H1 (cell line): ENCODE results near the gene GLTP. TPM values are rescaled to one million over a fixed set of nuclear protein-coding genes. Genes with fewer than 3 reads are reported as not detected.

Experiments
- CTCF ChIA-PET: fragments of 300-600 bp; sonication (Branson Sonifier 250); formaldehyde crosslinking; loops from one replicate; lab custom pipeline; 2021; ENCODE audit not compliant: partially characterized antibody; lab: Charles Lee
- POLR2A ChIA-PET: fragments of 300-600 bp; sonication (Branson Sonifier 250); formaldehyde crosslinking; loops from one replicate; lab custom pipeline; 2021; ENCODE audit warnings: inconsistent platforms; ENCODE audit not compliant: partially characterized antibody; lab: Charles Lee
- DNase-seq, 2 experiments: peaks; one replicate each; pipeline versions ENCODE4 v3.0.0 to v3.0.0-alpha.2; 2010 to 2022; ENCODE audit warnings: low spot score in 2 of 2, low read depth in 1 of 2, mixed read lengths in 1 of 2
- FAIRE-seq: peaks from 2 replicates; lab custom pipeline; 2011; peaks lifted over from hg19 to GRCh38; lab: Jason Lieb, UNC
- H2AFZ ChIP-seq: 2 replicates; pipeline ENCODE4 v1.8.1; 2012; ENCODE audit warnings: low read length, inconsistent platforms
- H2AK5ac ChIP-seq: 2 replicates; pipeline ENCODE4 v1.6.1; 2013; ENCODE audit warnings: low read depth, low read length
- H2BK120ac ChIP-seq: replicated peaks from 2 replicates; pipeline ENCODE3; 2013; ENCODE audit warnings: low read depth, low read length, inconsistent platforms
- H2BK12ac ChIP-seq: 2 replicates; pipeline ENCODE4 v1.6.1; 2013; ENCODE audit warnings: low read depth, low read length
- H2BK15ac ChIP-seq: 2 replicates; pipeline ENCODE4 v1.6.1; 2013; ENCODE audit warnings: low read length
- H2BK20ac ChIP-seq: 2 replicates; pipeline ENCODE4 v1.6.1; 2013; ENCODE audit warnings: low read length
- H2BK5ac ChIP-seq: 2 replicates; pipeline ENCODE4 v1.6.1; 2013; ENCODE audit warnings: low read depth, low read length
- H3K14ac ChIP-seq: 2 replicates; pipeline ENCODE4 v1.6.1; 2013; ENCODE audit warnings: inconsistent platforms; ENCODE audit not compliant: insufficient read length
- H3K18ac ChIP-seq: 2 replicates; pipeline ENCODE4 v1.6.1; 2013; ENCODE audit warnings: low read length; ENCODE audit errors: extremely low read depth
- H3K23ac ChIP-seq: 2 replicates; pipeline ENCODE4 v1.6.1; 2013; ENCODE audit warnings: inconsistent platforms; ENCODE audit not compliant: insufficient read length
- H3K23me2 ChIP-seq: 2 replicates; pipeline ENCODE4 v1.6.1; 2013; ENCODE audit warnings: low read depth, low read length
- H3K27ac ChIP-seq: 2 replicates; pipeline ENCODE4 v1.6.1; 2011; ENCODE audit warnings: low read depth, low read length, inconsistent platforms
- H3K27me3 ChIP-seq, 4 experiments: replicated peaks in 1 of 4; 1 replicate in 1 of 4; 2 replicates in 3 of 4; pipeline versions ENCODE4 v1.6.1 to v1.8.1; 2011 to 2013; ENCODE audit warnings: low read length in 3 of 4, mild to moderate bottlenecking in 3 of 4, inconsistent platforms in 2 of 4, mixed read lengths in 2 of 4, moderate library complexity in 1 of 4; ENCODE audit not compliant: control insufficient read depth in 3 of 4, insufficient read depth in 3 of 4; ENCODE audit errors: extremely low read depth in 1 of 4
- H3K36me3 ChIP-seq, 4 experiments: 2 replicates each; pipeline versions ENCODE4 v1.6.1 to v1.8.1; 2011 to 2013; ENCODE audit warnings: mild to moderate bottlenecking in 4 of 4, low read length in 3 of 4, moderate library complexity in 2 of 4, control low read depth in 1 of 4, inconsistent platforms in 1 of 4; ENCODE audit not compliant: insufficient read depth in 4 of 4, control insufficient read depth in 2 of 4
- H3K4ac ChIP-seq: replicated peaks from 2 replicates; pipeline ENCODE3; 2013; ENCODE audit warnings: low read length, low read depth, mixed read lengths, inconsistent platforms; ENCODE audit not compliant: insufficient read length
- H3K4me1 ChIP-seq, 4 experiments: replicated peaks in 1 of 4; 1 replicate in 1 of 4; 2 replicates in 3 of 4; pipeline versions ENCODE4 v1.6.1 to v1.8.1; 2011 to 2013; ENCODE audit warnings: low read length in 3 of 4, inconsistent platforms in 2 of 4, mixed read lengths in 1 of 4; ENCODE audit not compliant: insufficient read depth in 4 of 4, control insufficient read depth in 3 of 4
- H3K4me2 ChIP-seq, 2 experiments: 2 replicates each; pipeline versions ENCODE4 v1.6.1 to v1.8.1; 2011 to 2013; ENCODE audit warnings: low read depth in 2 of 2, low read length in 2 of 2, control low read depth in 1 of 2, inconsistent platforms in 1 of 2, mild to moderate bottlenecking in 1 of 2; ENCODE audit not compliant: insufficient read depth in 1 of 2
- H3K4me3 ChIP-seq, 4 experiments: fragments of 200-600, 300-600 bp in 1 of 4; sonication (generic), shearing (Covaris generic), sonication (Bioruptor Twin) in 1 of 4; 2 replicates each; pipeline versions ENCODE4 v1.5.1 to v1.8.1; 2011 to 2016; ENCODE audit warnings: low read length in 4 of 4, low read depth in 3 of 4, control low read depth in 2 of 4, inconsistent platforms in 2 of 4, mild to moderate bottlenecking in 2 of 4, mixed read lengths in 1 of 4, moderate library complexity in 1 of 4; ENCODE audit not compliant: insufficient read depth in 2 of 4; ENCODE audit errors: extremely low read depth in 1 of 4
- H3K56ac ChIP-seq: replicated peaks from 2 replicates; pipeline ENCODE3; 2013; ENCODE audit warnings: low read depth, mild to moderate bottlenecking, mixed read lengths, low read length, inconsistent platforms; ENCODE audit not compliant: insufficient read length
- H3K79me1 ChIP-seq: 2 replicates; pipeline ENCODE4 v1.6.1; 2013; ENCODE audit warnings: low read depth, low read length, control low read depth
- H3K79me2 ChIP-seq, 2 experiments: 2 replicates each; pipeline versions ENCODE4 v1.6.1 to v1.8.1; 2012 to 2013; ENCODE audit warnings: low read length in 2 of 2, mild to moderate bottlenecking in 2 of 2, inconsistent platforms in 1 of 2; ENCODE audit not compliant: insufficient read depth in 2 of 2, control insufficient read depth in 1 of 2
- H3K9ac ChIP-seq, 4 experiments: replicated peaks in 1 of 4; 1 replicate in 1 of 4; 2 replicates in 3 of 4; pipeline versions ENCODE4 v1.6.1 to v1.8.1; 2011 to 2013; ENCODE audit warnings: low read depth in 3 of 4, low read length in 3 of 4, control low read depth in 2 of 4, mild to moderate bottlenecking in 2 of 4, moderate library complexity in 2 of 4, inconsistent platforms in 1 of 4; ENCODE audit errors: extremely low read depth in 1 of 4
- H3K9me3 ChIP-seq, 2 experiments: 2 replicates each; pipeline versions ENCODE4 v1.6.1 to v1.8.1; 2012 to 2013; ENCODE audit warnings: mild to moderate bottlenecking in 2 of 2, moderate library complexity in 2 of 2, control low read depth in 1 of 2, inconsistent platforms in 1 of 2, low read depth in 1 of 2, low read length in 1 of 2, mixed read lengths in 1 of 2; ENCODE audit not compliant: insufficient read depth in 2 of 2
- H4K20me1 ChIP-seq, 2 experiments: replicated peaks in 1 of 2; 2 replicates each; pipeline versions ENCODE3 to v1.8.1; 2011 to 2013; ENCODE audit warnings: inconsistent platforms in 2 of 2, low read length in 2 of 2, mild to moderate bottlenecking in 1 of 2; ENCODE audit not compliant: insufficient read depth in 2 of 2, control insufficient read depth in 1 of 2
- H4K5ac ChIP-seq: 2 replicates; pipeline ENCODE4 v1.6.1; 2013; ENCODE audit warnings: low read length, low read depth, mixed read lengths, inconsistent platforms; ENCODE audit not compliant: insufficient read length
- H4K8ac ChIP-seq: 2 replicates; pipeline ENCODE4 v1.8.0; 2013; ENCODE audit warnings: mild to moderate bottlenecking, moderate library complexity, low read length, inconsistent platforms; ENCODE audit not compliant: insufficient read depth; ENCODE audit errors: extremely low read depth
- H4K91ac ChIP-seq: replicated peaks from 2 replicates; pipeline ENCODE3; 2013; ENCODE audit warnings: low read length, mixed read lengths, inconsistent platforms; ENCODE audit not compliant: insufficient read length
- BRCA1 ChIP-seq: IDR thresholded peaks from 2 replicates; pipeline ENCODE4 v1.6.1; 2012; ENCODE audit warnings: low read depth, low read length, improper control_type of control experiment
- EP300 ChIP-seq, 2 experiments: IDR thresholded peaks; 1 replicate in 1 of 2; 2 replicates in 1 of 2; pipeline ENCODE4 v1.6.1; 2011 to 2012; ENCODE audit warnings: low read depth in 2 of 2, low read length in 2 of 2, mild to moderate bottlenecking in 2 of 2, borderline replicate concordance in 1 of 2, inconsistent platforms in 1 of 2, moderate library complexity in 1 of 2
- FOSL1 ChIP-seq: IDR thresholded peaks from 2 replicates; pipeline ENCODE4 v1.6.1; 2011; ENCODE audit warnings: mild to moderate bottlenecking, low read depth, low read length, moderate library complexity; ENCODE audit not compliant: insufficient read depth
- KDM5A ChIP-seq: fragments of 200-600 bp; IDR thresholded peaks from 2 replicates; pipeline ENCODE4 v1.7.1; 2012; ENCODE audit warnings: mild to moderate bottlenecking, low read length, inconsistent platforms, mixed read lengths
- NANOG ChIP-seq: IDR thresholded peaks from 2 replicates; pipeline ENCODE4 v1.6.1; 2011; ENCODE audit warnings: low read length, low read depth, mild to moderate bottlenecking, inconsistent platforms; ENCODE audit not compliant: insufficient read depth, poor library complexity, severe bottlenecking
- SAP30 ChIP-seq: fragments of 300-600 bp; sonication (generic); IDR thresholded peaks from 2 replicates; pipeline ENCODE4 v1.7.1; 2012; ENCODE audit warnings: low read length, moderate library complexity, mild to moderate bottlenecking, inconsistent platforms; ENCODE audit not compliant: insufficient read depth, insufficient replicate concordance
- WGBS, 2 experiments: shearing (Covaris generic) in 1 of 2; methylation state at CpG; one replicate each; pipeline versions ENCODE4 v1.1.6 to v1.1.7; 2013 to 2015; ENCODE audit warnings: low lambda C conversion rate in 2 of 2, mixed read lengths in 2 of 2, inconsistent platforms in 1 of 2, low coverage in 1 of 2, missing lambda C conversion rate in 1 of 2; ENCODE audit not compliant: insufficient replicate concordance in 2 of 2, insufficient coverage in 1 of 2, insufficient read length in 1 of 2; ENCODE audit errors: extremely low coverage in 1 of 2, missing lambda C conversion rate in 1 of 2; 5-methylcytosine and 5-hydroxymethylcytosine counted together
- polyA plus RNA-seq, 7 experiments: library from polyadenylated mRNA; depleted of rRNA in 3 of 7; stranded (reverse) in 5 of 7; unstranded in 2 of 7; fragments of >200 nt in 5 of 7; fragments of 200-250 nt in 2 of 7; gene quantifications; 1 replicate in 5 of 7; 2 replicates in 1 of 7; 4 replicates in 1 of 7; pipeline versions ENCODE4 v1.2.1 to v1.2.3, GENCODE V29; 2011 to 2013; ENCODE audit warnings: missing spikeins in 2 of 7, mixed read lengths in 2 of 7
- total RNA-seq: library from RNA; stranded (reverse); fragmentation: NEBNext Ultra II Directional; extraction: Animal tissue kit (Norgen Biotek cat#: 25700); gene quantifications from 2 replicates; pipeline ENCODE4 v1.2.1, GENCODE V29; 2021
- TF ChIP-seq, protein P1 (sequence below): IDR thresholded peaks from 2 replicates; pipeline ENCODE4 v1.6.1; 2011; ENCODE audit warnings: low read depth, mild to moderate bottlenecking, low read length; ENCODE audit not compliant: insufficient read depth
- TF ChIP-seq, protein P2 (sequence below): IDR thresholded peaks from 2 replicates; pipeline ENCODE4 v1.6.1; 2012; ENCODE audit warnings: low read length, inconsistent platforms

GLTP gene
- total and polyA plus RNA-seq, 2 of the 8 experiments (the other 6 are each of a cell fraction or from before 2014, with no cell fraction given): 9.8 to 26.1 TPM

DNA sequence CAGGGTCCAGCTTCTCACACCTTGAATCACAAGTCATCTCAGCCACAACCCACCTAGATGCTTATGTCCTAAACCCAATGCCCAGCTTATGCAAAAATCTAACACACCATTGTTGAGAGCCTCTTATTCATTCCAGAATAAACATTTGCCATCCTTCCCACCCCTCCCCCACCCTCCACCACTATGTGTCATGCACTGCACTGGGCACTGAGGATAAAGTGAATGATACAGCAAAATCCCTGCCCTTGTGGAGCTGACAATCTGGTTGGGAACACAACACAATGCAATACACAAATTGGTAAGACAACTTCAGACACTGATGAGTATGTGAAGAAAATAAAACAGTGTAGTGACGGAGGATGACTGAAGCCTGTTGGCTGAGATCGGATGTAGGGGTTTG lies 1.4 kb upstream of the GLTP start:
- Histone ChIP-seq H3K36me3 (no peaks in the 10 kb centered on the region), H3K79me1 (peaks cover 3% of the 10 kb centered on the region; the same call in 1 of the 2 replicates), H4K20me1 (peaks cover 0 to 5% of the 10 kb centered on the region in 2 experiments), H3K23ac (no peak overlapping the region), H4K8ac (no peak overlapping the region), H4K91ac (peak overlapping the region; percentile 50), H3K9ac (peak overlapping the region in 1 of 4 experiments; percentile 37; a peak in 1 of 7 replicates), H3K27me3 (no peaks in the 10 kb centered on the region; a peak in 1 of 7 replicates), H4K5ac (no peak overlapping the region), H3K14ac (no peak overlapping the region), H3K56ac (no peak overlapping the region), H3K27ac (no peak overlapping the region), H3K4me1 (peaks cover 11 to 29% (median 14%) of the 10 kb centered on the region in 4 experiments), H2BK12ac (peak overlapping the region; percentile 99), H3K23me2 (peaks cover 14% of the 10 kb centered on the region), H3K79me2 (peaks cover 0 to 20% of the 10 kb centered on the region in 2 experiments; a peak in 2 of 4 replicates), H3K9me3 (no peaks in the 10 kb centered on the region), H3K4ac (peak overlapping the region; percentile 57), H2AK5ac (peak overlapping the region; percentile 83; the same call in 1 of the 2 replicates), H2BK20ac (no peak overlapping the region), H2AFZ (no peak overlapping the region), H2BK5ac (peak overlapping the region; percentile 89), H3K18ac (peak overlapping the region; percentile 78), H3K4me3 (peak overlapping the region in 1 of 4 experiments; percentile 68; a peak in 1 of 8 replicates), H2BK120ac (peak overlapping the region; percentile 86), H3K4me2 (peak overlapping the region; percentile 93 to 100; a peak in 2 of 4 replicates), H2BK15ac (peak overlapping the region; percentile 84; the same call in 1 of the 2 replicates)
- FAIRE-seq (no peak), DNase-seq (no peak)
- TF ChIP-seq EP300 (IDR thresholded peaks at IDR 0.05; ENCODE audit: borderline replicate concordance in 1 of 2, low read depth in 2 of 2, low read length in 2 of 2) (no peak), NANOG (no peak), FOSL1 (no peak), SAP30 (no peak), BRCA1 (no peak), KDM5A (no peak)
- TF ChIP-seq, protein P1, sequence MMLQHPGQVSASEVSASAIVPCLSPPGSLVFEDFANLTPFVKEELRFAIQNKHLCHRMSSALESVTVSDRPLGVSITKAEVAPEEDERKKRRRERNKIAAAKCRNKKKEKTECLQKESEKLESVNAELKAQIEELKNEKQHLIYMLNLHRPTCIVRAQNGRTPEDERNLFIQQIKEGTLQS: no peak
- TF ChIP-seq, protein P2, sequence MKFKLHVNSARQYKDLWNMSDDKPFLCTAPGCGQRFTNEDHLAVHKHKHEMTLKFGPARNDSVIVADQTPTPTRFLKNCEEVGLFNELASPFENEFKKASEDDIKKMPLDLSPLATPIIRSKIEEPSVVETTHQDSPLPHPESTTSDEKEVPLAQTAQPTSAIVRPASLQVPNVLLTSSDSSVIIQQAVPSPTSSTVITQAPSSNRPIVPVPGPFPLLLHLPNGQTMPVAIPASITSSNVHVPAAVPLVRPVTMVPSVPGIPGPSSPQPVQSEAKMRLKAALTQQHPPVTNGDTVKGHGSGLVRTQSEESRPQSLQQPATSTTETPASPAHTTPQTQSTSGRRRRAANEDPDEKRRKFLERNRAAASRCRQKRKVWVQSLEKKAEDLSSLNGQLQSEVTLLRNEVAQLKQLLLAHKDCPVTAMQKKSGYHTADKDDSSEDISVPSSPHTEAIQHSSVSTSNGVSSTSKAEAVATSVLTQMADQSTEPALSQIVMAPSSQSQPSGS: no peak
- CTCF ChIA-PET: interaction anchor here (0.9 to 2.6 kb wide), 12 partner anchors 11 to 187 kb away, joined by 3 to 27 read pairs (median 4); no protein-coding TSS in a partner anchor
- WGBS, 2 experiments: 61% methylated on average over 2 of the region's 2 CpGs; no CpG with 5 or more reads in 1 of the 2 experiments
- POLR2A ChIA-PET: interaction anchor here (1.2 to 2.2 kb wide), 3 partner anchors 9 to 19 kb away, joined by 3 to 8 read pairs (median 6); partner anchors contain the start of gene TCHP
